SHP77 (cell line): ENCODE measurements around the gene GRB14.
"Not testable (repeated sequence)": the region's sequence is repeated elsewhere in the genome, so short reads cannot be mapped to it uniquely, and the experiment has no call there.

Source experiments
- DNase-seq, 2 experiments: peaks; one replicate each; lab custom pipeline; 2025; lab: John Stamatoyannopoulos, UW

The GRB14 gene

DNA sequence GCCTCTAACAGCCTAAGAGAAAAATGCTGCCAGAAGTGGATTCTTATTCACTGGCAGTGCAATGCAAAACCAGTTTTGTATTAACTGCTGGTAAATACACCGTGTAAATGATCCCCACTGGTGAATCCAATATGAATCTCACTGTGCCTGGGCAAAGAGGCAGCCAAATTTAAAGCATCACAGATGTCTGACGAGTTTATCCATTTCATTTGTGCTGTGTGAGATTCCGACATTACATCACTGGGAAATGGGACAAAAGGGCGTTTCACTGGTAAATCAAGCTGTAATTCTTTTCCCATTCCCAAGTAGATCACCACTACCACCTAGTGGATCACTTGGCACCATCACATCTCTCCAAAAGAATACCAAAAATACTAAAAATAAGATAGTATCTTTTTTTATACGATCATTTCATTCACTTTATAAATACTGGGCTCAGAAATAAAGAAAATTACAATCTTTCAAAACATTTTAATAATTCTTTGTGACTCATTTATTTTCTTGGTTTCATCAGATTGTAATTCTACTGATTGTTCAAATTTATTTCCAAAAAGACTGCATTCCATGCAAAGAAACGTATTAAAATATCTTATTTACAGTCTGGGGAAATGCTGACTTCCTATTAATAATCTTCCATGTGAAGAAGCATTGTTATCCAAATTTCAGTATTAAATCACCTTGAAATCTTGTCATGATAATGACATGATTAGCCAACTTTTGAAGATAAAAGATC is 125.6 kb downstream of the GRB14 start:
- DNase-seq: no peak

DNA sequence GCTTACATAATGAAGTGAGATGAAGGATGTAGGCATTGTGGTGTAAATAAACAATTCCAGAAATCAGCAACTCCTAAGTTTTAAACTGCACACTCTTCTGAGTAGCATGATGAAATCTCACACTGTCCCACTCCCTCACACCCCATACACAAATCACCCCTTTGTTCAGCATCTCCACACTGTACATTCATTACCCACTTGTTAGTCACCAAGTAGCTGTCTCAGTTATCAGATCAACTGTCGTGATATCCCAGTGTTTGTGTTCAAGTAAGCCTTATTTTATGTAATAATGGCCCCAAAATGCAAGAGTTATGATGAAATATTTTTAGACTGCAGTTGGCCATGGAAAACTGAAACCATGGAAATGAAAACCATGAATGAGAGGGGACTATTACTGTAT is 135.7 kb downstream of the GRB14 start:
- no peak for DNase-seq

DNA sequence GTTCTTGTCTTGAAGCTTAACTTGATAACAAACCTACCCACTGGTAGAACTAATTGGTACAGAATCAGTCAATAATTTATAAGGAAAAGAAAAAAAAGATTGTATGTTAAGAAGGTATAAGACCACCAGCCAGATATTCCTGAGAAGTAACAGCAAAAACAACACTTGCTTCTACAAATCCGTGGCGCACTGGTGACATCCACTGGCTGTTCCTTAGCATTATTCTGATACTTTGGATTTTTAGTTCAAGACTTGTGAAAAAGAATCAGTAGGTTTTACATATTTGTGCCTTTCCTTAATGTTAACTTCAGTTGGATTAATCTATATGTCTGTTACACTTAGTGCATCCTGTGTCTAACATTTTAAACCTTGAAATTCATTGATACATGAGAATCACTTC is 141.8 kb downstream of the GRB14 start:
- no peak for DNase-seq

DNA sequence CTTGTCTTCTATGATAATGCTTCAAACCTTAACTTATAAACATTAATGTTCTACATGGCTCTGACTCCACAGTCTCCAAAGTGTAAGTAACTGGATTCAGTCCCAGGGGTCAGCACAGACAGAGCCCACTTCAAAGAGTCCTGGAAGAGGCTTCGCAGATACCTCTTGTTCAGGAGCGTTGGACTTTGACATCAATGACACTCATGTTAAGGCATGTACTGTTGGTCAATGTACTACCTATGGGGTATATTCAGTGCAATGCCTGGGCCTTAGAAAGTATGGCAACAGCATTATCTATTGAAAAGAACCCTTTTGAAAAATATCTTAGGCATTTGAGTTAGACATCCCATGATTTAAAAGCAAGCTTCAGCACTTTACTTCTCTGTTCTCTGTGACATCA is 143.1 kb downstream of the GRB14 start:
- no peak for DNase-seq

DNA sequence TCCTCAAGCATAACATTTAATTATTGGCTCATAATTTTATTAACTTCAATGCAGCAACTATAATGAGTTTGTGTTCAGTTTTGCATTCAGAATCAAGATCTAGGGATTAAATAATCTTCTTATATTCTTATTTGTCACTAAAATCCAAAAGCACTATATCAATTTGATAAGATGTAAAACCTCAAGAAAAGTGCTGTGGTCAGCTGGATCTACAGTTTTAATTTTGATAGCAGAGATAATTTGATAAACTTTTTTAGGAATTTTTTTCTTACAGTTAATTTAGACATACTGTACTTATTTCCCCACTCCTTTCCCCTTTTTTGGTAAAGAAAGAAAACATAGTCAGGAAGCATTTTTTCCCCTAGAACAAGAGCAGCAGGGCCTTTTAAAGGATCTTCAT is 146.4 kb downstream of the GRB14 start:
- DNase-seq: no peak

DNA sequence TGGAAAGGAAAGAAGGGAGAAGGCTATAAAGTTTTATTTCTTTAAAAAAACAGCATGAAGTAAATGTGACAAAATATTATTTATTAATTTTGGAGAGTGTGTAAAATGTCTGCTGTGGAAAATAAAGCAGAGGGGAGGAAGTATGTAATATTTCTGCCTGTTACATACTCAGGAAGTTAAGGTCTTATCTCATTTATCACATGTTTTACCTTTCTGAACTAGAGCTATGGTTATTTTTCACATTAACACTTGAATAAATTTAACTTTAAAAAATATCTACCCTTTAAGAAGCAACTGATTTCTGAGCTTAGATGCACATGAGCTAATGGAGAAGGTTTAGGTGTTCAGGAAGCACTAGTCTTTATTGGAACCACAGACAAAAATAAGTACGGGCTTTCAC is 148.3 kb downstream of the GRB14 start:
- no peak for DNase-seq

DNA sequence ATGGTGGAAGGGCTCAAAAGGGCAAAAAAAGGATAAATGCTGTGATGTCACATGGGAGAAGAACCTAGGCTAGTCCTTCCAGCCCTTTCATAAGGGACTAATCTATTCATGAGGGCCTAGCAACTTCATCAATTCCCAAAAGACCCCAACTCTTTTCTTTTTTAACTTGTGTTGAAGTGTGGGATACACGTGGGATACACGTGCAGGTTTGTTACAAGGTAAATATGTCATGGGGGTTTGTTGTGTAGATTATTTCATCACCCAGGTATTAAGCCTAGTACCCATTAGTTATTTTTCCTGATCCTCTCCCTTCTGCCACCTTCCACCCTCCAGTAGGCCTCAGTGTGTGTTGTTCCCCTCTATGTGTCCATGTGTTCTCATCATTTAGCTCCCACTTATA is 156.2 kb downstream of the GRB14 start:
- DNase-seq: not testable (repeated sequence)

DNA sequence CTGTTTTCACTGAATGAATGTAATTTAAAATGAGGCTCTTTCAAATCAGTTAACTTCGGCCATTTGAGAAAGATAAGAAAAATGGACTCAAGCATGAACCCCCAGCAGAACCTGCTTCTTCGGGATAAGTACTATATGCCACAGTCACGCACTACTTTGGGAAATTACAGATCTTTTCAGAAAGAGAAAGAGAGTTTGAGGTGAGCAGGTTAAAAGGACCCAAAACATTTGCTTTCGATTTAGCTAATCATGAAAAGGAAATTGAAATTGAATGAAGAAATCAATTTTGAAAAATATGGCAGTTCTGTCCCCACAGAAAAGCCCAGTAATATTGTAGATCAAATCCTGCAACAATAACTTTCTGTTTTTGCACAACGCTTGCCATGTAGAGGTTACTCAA is 156.9 kb downstream of the GRB14 start:
- DNase-seq: no peak

DNA sequence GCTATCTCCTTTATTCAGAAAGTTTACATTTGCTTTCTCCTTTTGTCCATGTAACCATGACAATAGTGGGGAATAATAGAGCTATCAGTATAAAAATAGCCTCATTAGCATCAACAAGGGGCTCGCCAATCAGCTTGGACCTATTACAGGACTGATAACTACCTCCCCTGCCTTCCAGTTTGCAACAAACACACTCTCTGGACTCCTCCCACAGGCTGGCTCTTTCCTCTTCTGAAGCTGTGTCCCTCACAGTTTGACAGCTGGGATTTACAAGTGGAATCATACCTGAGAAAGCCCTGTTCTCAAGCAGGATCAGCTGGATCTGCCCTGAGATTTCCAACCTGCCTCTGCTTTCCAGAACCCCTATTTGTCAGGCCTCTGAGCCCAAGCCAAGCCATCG is 162.5 kb downstream of the GRB14 start:
- no peak for DNase-seq

DNA sequence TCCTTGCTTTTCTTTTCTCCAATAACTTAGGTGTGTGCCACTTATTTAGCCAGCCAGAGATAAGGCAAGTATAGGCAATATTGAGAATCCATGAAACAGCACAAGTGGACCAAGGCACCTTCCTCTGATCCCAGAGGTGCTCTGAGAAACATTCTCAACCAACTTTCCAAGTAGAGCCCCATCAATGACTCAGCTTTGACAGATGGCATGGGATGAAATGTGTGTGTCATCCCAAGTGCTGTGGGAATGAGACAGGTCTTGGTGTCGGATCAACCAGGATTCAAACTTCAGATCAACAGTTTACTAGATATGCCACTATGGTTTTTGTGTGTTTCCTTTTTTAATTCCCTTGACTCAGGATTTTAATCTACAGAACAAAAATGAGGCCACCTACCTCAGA is 164.0 kb downstream of the GRB14 start:
- no peak for DNase-seq

DNA sequence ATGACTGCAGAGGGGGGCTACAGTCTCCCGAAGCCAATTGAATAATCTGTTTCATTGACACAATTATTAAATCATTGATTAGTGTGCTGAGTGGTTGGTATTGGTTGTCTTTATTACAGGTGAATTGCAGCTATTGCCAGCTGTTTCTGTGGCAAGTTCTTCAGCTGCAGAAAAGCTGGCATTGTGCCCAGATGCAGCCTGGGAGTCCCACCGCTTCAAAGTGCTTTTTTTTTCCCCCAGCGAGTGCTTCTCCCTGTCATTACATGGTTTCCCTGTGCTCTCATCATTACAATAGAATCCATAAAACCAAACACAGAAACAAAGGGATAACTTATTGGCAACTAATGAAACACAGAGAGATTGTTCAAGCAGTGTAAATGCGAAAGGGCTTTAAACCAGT is 164.7 kb downstream of the GRB14 start:
- peak; percentile 24 to 54 for DNase-seq

DNA sequence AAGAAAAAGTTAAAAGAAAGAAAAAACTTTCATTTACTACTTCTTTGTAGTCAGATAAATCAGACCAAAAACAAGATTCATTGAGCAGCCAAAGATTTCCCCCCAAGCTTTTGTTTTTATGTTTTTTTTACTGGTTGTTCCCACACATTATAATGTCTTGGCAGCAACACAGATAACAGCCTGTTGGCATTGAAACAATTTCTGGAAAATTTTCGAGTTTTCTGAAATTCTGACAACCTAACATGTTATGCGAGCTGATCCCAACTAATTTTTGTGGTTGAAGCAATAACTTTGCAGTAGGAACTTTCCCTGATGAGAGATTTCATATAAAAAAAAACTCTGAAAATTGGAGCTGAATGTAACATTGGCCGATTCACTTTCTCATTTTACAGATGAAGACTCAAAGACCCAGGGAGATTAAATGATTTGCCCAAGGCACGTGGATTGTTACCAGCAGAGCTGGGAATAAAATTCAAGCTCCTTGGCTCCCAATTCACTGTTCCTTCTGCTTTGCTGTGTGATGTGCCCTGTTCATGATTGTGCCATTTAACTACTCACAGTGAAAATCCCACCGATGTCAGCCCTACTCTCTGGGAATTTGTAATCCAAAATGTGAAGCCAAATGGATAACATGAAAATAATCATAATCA is 167.5 kb downstream of the GRB14 start:
- DNase-seq: no peak

DNA sequence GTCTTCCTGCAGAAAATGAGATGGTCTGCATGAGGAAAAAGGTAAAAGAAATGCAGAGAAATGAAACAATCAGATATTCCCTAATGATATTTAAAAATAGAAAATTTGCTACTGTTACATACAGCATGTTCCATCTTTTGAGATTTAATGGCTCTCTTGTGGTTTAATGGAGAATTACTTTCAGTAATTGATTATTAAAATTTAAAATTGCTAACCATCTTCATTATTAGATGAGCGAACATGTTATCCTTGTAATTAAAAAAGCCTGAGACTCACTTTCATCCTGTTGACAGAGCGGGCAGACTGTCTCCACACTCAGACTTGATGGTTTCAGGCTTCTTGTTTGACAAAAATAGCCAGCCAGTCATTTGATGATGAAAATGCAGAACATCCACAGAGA is 171.0 kb downstream of the GRB14 start:
- no peak for DNase-seq

DNA sequence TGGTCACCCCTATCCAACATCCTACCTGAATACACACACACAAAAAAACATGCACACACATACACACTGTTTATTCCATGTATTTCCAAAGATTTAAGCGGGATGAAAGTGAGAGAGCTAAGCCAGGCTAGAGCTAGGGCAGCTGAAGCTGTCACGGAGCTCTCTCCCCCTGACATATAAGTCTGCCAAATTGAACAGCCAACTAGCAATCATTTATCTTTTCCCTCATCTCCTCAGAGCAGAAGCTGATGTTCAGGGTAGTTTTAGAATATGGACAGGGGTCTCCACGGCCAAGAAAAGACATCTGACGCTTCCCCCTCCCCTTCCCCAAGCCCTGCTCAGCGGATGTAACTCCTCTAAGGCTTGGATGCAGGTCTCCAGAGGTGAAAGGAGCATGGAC is 171.6 kb downstream of the GRB14 start:
- DNase-seq: no peak

DNA sequence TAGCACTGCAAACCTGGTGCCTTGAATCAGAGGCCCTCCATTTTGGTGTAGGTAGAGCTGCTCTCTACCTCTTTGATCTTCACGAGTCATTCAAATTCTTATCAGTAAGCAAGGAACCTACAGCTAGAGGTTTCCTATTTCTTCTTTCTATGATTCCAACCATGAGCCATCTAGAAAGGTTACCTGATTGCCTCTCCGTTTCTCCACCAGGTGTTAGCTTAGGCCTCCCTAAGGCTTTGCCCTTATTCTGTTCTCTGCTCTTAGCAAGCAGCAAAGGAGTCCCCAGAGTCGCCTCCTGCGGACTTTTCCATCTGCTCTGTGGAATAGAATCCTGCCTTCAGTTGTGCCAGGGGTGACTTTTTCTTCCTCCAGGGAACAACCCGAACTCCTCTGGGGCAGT is 173.6 kb downstream of the GRB14 start:
- DNase-seq: no peak
